T follicular helper cell (primary cell): Measurements from ENCODE around the gene TIAM2.

Source experiments
- DNase-seq: peaks from one replicate; pipeline ENCODE4 v3.0.0-alpha.2; 2020; ENCODE audit warnings: low read depth

The TIAM2 gene

GRCh38 chr6:155128977-155129376 lies 133.9 kb downstream of the TIAM2 start:
- DNase-seq: no peak

GRCh38 chr6:155129744-155130143 lies 134.6 kb downstream of the TIAM2 start:
- no peak for DNase-seq

GRCh38 chr6:155130161-155130853 lies 135.2 kb downstream of the TIAM2 start:
- DNase-seq: no peak

- DNase-seq: no peak
These were observed 137.5 kb downstream of the TIAM2 start for GRCh38 chr6:155132617-155133016.

- no peak for DNase-seq
These were observed 145.9 kb downstream of the TIAM2 start for GRCh38 chr6:155141002-155141401.

- DNase-seq: no peak
These were observed 146.4 kb downstream of the TIAM2 start for GRCh38 chr6:155141512-155141911.

GRCh38 chr6:155142168-155143028 lies 147.3 kb downstream of the TIAM2 start:
- no peak for DNase-seq

GRCh38 chr6:155143029-155143577 lies 148.0 kb downstream of the TIAM2 start:
- no peak for DNase-seq

- DNase-seq: no peak
These were observed 148.5 kb downstream of the TIAM2 start for GRCh38 chr6:155143578-155144106.

GRCh38 chr6:155146205-155146604 lies 151.1 kb downstream of the TIAM2 start:
- no peak for DNase-seq

GRCh38 chr6:155147958-155148663 lies 153.0 kb downstream of the TIAM2 start:
- no peak for DNase-seq

GRCh38 chr6:155150967-155151671 lies 156.0 kb downstream of the TIAM2 start:
- no peak for DNase-seq

- DNase-seq: no peak
These were observed 157.3 kb downstream of the TIAM2 start for GRCh38 chr6:155152211-155153076.

- DNase-seq: no peak
These were observed 159.2 kb downstream of the TIAM2 start for GRCh38 chr6:155154158-155154830.

GRCh38 chr6:155155787-155156447 lies 160.8 kb downstream of the TIAM2 start:
- DNase-seq: no peak

- DNase-seq: no peak
These were observed 162.0 kb downstream of the TIAM2 start for GRCh38 chr6:155157101-155157500.

- no peak for DNase-seq
These were observed 163.1 kb downstream of the TIAM2 start for GRCh38 chr6:155158030-155158843.

GRCh38 chr6:155162682-155163081 lies 167.6 kb downstream of the TIAM2 start:
- no peak for DNase-seq
